ENCODE data around the gene TOM1.
"Not testable (repeated sequence)": the region's sequence is repeated elsewhere in the genome, so short reads cannot be mapped to it uniquely, and the experiment has no call there.

TOM1 gene

GRCh38 chr22:35383679-35384071, 84.0 kb downstream of the TOM1 start:
- intact Hi-C loops (cut with DNase I), result no loop called here
- no peak for DNase-seq

GRCh38 chr22:35384527-35384926, 84.8 kb downstream of the TOM1 start:
- DNase-seq, result peak in 1 of 10 donors; percentile 5
- intact Hi-C loops (cut with DNase I), result no loop called here

GRCh38 chr22:35384975-35385588, 85.4 kb downstream of the TOM1 start:
- intact Hi-C loops (cut with DNase I), result no loop called here
- no peak for DNase-seq

- peak in 1 of 10 donors; percentile 62 for DNase-seq
- intact Hi-C loops (cut with DNase I), result no loop called here
Measured at GRCh38 chr22:35386670-35387288, 87.1 kb downstream of the TOM1 start.

- intact Hi-C loops (cut with DNase I), result no loop called here
- no peak for DNase-seq
Measured at GRCh38 chr22:35390933-35391332, 91.2 kb downstream of the TOM1 start.

- intact Hi-C loops (cut with DNase I), result no loop called here
- DNase-seq, result no peak
Measured at GRCh38 chr22:35392357-35392756, 92.7 kb downstream of the TOM1 start.

GRCh38 chr22:35393116-35394010, 93.7 kb downstream of the TOM1 start:
- intact Hi-C loops (cut with DNase I), result no loop called here
- DNase-seq, result no peak

- DNase-seq, result no peak
- intact Hi-C loops (cut with DNase I), result no loop called here
Measured at GRCh38 chr22:35394011-35394312, 94.3 kb downstream of the TOM1 start.

GRCh38 chr22:35394810-35395563, 95.3 kb downstream of the TOM1 start:
- intact Hi-C loops (cut with DNase I), result no loop called here
- DNase-seq, result no peak

- intact Hi-C loops (cut with DNase I), result not testable (repeated sequence)
- peak in 2 of 10 donors; percentile 33 to 55 for DNase-seq
Measured at GRCh38 chr22:35396622-35397021, 96.9 kb downstream of the TOM1 start.

GRCh38 chr22:35397095-35397904, 97.6 kb downstream of the TOM1 start:
- peak in 1 of 10 donors; percentile 47 for DNase-seq
- intact Hi-C loops (cut with DNase I), result no loop called here
